OCI-LY1 (cell line): ENCODE data around the gene RNASEH2C.

Source experiments
- H2AFZ ChIP-seq: fragments of 200-600 bp; sonication (generic), shearing (Covaris generic); 2 replicates; pipeline ENCODE4 v1.6.0; 2014; ENCODE audit warnings: antibody characterized with exemption, mild to moderate bottlenecking, low read length
- H3F3A ChIP-seq: fragments of 200-600 bp; sonication (generic), shearing (Covaris generic); 2 replicates; pipeline ENCODE4 v1.6.0; 2014; ENCODE audit warnings: mild to moderate bottlenecking, antibody characterized with exemption, low read length, moderate library complexity; ENCODE audit not compliant: insufficient read depth
- H3K27ac ChIP-seq: fragments of 200-600 bp; sonication (generic); 2 replicates; pipeline ENCODE4 v1.5.1; 2014; ENCODE audit warnings: low read length, mixed run types, mild to moderate bottlenecking, low read depth; ENCODE audit not compliant: poor library complexity, severe bottlenecking
- H3K27me3 ChIP-seq: fragments of 200-600 bp; sonication (generic); 2 replicates; pipeline ENCODE4 v1.6.0; 2014; ENCODE audit warnings: antibody characterized with exemption, mild to moderate bottlenecking, low read length, moderate library complexity; ENCODE audit not compliant: insufficient read depth
- H3K36me3 ChIP-seq: fragments of 200-600 bp; sonication (generic); 2 replicates; pipeline ENCODE4 v1.6.1; 2014; ENCODE audit warnings: mild to moderate bottlenecking, antibody characterized with exemption, low read length, moderate library complexity, mixed read lengths; ENCODE audit not compliant: insufficient read depth
- H3K4me1 ChIP-seq: fragments of 200-600 bp; sonication (generic); 2 replicates; pipeline ENCODE4 v1.5.1; 2014; ENCODE audit warnings: mild to moderate bottlenecking, low read length, moderate library complexity; ENCODE audit not compliant: insufficient read depth, severe bottlenecking
- H3K4me2 ChIP-seq: fragments of 200-600 bp; sonication (generic), shearing (Covaris generic); 2 replicates; pipeline ENCODE4 v1.6.1; 2014; ENCODE audit warnings: low read length
- H3K4me3 ChIP-seq: fragments of 200-600 bp; sonication (generic); 2 replicates; pipeline ENCODE4 v1.5.1; 2014; ENCODE audit warnings: low read length, low read depth, mild to moderate bottlenecking, mixed read lengths; ENCODE audit not compliant: poor library complexity, severe bottlenecking
- H3K79me2 ChIP-seq: fragments of 200-600 bp; shearing (Covaris generic); 2 replicates; pipeline ENCODE4 v1.6.1; 2016; ENCODE audit warnings: mixed run types, low read length, mixed read lengths; ENCODE audit not compliant: insufficient read depth
- H3K9ac ChIP-seq: fragments of 200-600 bp; sonication (generic), shearing (Covaris generic); 2 replicates; pipeline ENCODE4 v1.6.1; 2014; ENCODE audit warnings: mild to moderate bottlenecking, low read length, mixed read lengths
- H3K9me2 ChIP-seq: fragments of 200-600 bp; sonication (generic), shearing (Covaris generic); 2 replicates; pipeline ENCODE4 v1.6.1; 2014; ENCODE audit warnings: low read depth, mild to moderate bottlenecking, low read length, mixed read lengths
- H3K9me3 ChIP-seq: fragments of 200-600 bp; shearing (Covaris generic); 2 replicates; pipeline ENCODE4 v1.6.1; 2014; ENCODE audit warnings: low read length, mixed read lengths
- H4K20me1 ChIP-seq: fragments of 200-600 bp; sonication (generic), shearing (Covaris generic); 2 replicates; pipeline ENCODE4 v1.6.0; 2016; ENCODE audit warnings: mild to moderate bottlenecking, low read length; ENCODE audit not compliant: insufficient read depth
- EZH2 ChIP-seq: fragments of 200-600 bp; sonication (generic), shearing (Covaris generic); IDR thresholded peaks from 2 replicates; pipeline ENCODE4 v1.8.0; 2017; ENCODE audit warnings: borderline replicate concordance, mixed run types, mild to moderate bottlenecking, antibody characterized with exemption, low read length, moderate library complexity, mixed read lengths
- TF ChIP-seq, protein P1 (sequence below): fragments of 200-600 bp; sonication (generic), shearing (Covaris generic); IDR thresholded peaks from 2 replicates; pipeline ENCODE4 v1.5.1; 2017; ENCODE audit warnings: mild to moderate bottlenecking, antibody characterized with exemption, low read length, moderate library complexity, mixed read lengths

Gene RNASEH2C

DNA sequence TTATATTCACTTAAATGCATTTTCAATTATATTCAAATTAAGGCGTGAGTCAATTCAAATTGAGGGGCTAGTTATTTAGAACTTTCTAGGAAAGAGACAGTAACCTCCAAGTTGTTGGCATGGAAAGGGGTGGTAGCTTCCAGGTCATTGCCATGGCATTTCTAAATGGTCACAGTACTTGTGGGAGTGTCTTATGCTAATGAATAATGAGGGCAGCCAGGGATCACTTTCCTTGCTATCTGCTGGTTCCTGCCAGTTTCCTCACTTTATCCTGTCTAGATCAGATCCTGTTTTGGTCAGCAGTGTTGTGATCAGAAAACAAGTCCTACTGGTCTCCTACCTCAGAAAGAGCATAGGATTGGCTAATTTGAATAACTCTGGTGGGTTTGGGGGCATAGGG is 21.8 kb upstream of the RNASEH2C start:
- TF ChIP-seq EZH2: no peak
- TF ChIP-seq, protein P1, sequence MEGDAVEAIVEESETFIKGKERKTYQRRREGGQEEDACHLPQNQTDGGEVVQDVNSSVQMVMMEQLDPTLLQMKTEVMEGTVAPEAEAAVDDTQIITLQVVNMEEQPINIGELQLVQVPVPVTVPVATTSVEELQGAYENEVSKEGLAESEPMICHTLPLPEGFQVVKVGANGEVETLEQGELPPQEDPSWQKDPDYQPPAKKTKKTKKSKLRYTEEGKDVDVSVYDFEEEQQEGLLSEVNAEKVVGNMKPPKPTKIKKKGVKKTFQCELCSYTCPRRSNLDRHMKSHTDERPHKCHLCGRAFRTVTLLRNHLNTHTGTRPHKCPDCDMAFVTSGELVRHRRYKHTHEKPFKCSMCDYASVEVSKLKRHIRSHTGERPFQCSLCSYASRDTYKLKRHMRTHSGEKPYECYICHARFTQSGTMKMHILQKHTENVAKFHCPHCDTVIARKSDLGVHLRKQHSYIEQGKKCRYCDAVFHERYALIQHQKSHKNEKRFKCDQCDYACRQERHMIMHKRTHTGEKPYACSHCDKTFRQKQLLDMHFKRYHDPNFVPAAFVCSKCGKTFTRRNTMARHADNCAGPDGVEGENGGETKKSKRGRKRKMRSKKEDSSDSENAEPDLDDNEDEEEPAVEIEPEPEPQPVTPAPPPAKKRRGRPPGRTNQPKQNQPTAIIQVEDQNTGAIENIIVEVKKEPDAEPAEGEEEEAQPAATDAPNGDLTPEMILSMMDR: no peak
- Histone ChIP-seq H3K27me3 (peaks cover 9% of the 10 kb centered on the region; the same call in 1 of the 2 replicates), H3K9ac (no peak overlapping the region), H3K4me3 (no peak overlapping the region), H3K4me2 (no peak overlapping the region), H3K79me2 (no peaks in the 10 kb centered on the region), H2AFZ (no peak overlapping the region), H3K9me2 (no peaks in the 10 kb centered on the region), H4K20me1 (no peaks in the 10 kb centered on the region), H3K36me3 (no peaks in the 10 kb centered on the region; the same call in 1 of the 2 replicates), H3K27ac (no peak overlapping the region), H3K9me3 (peaks cover 5% of the 10 kb centered on the region; the same call in 1 of the 2 replicates), H3K4me1 (no peaks in the 10 kb centered on the region), H3F3A (no peaks in the 10 kb centered on the region)

- Histone ChIP-seq H3K9me3 (peaks cover 15% of the 10 kb centered on the region; the same call in 1 of the 2 replicates), H3K9me2 (no peaks in the 10 kb centered on the region), H3K4me2 (no peak overlapping the region), H3F3A (no peaks in the 10 kb centered on the region), H3K4me3 (no peak overlapping the region), H2AFZ (no peak overlapping the region), H3K27ac (no peak overlapping the region), H3K27me3 (peaks cover 9% of the 10 kb centered on the region; the same call in 1 of the 2 replicates), H3K9ac (no peak overlapping the region), H3K79me2 (no peaks in the 10 kb centered on the region), H3K4me1 (no peaks in the 10 kb centered on the region), H3K36me3 (no peaks in the 10 kb centered on the region; the same call in 1 of the 2 replicates), H4K20me1 (no peaks in the 10 kb centered on the region)
- TF ChIP-seq, protein P1: no peak
- TF ChIP-seq EZH2: no peak
Observed at GRCh38 chr11:65741185-65741584, 20.6 kb upstream of the RNASEH2C start.

- no peak overlapping the region for H3K4me2 ChIP-seq
Observed at GRCh38 chr11:65739022-65739421, 18.4 kb upstream of the RNASEH2C start.

More at GRCh38 chr11:65739022-65739421, 18.4 kb upstream of the RNASEH2C start:
- Histone ChIP-seq H4K20me1 (no peaks in the 10 kb centered on the region), H3K27ac (no peak overlapping the region), H3K9me2 (no peaks in the 10 kb centered on the region), H3K27me3 (peaks cover 9% of the 10 kb centered on the region; the same call in 1 of the 2 replicates), H2AFZ (no peak overlapping the region), H3K9me3 (peaks cover 17% of the 10 kb centered on the region; the same call in 1 of the 2 replicates), H3K4me1 (no peaks in the 10 kb centered on the region), H3K4me3 (no peak overlapping the region), H3K79me2 (no peaks in the 10 kb centered on the region), H3K36me3 (no peaks in the 10 kb centered on the region; the same call in 1 of the 2 replicates), H3F3A (no peaks in the 10 kb centered on the region), H3K9ac (no peak overlapping the region)
- no peak for TF ChIP-seq EZH2
- TF ChIP-seq, protein P1: no peak
